Measurements from ENCODE around the gene MAPK10. TPM values are rescaled to one million over a fixed set of nuclear protein-coding genes. Genes with fewer than 3 reads are reported as not detected.

Gene MAPK10
- total RNA-seq = not detected

DNA sequence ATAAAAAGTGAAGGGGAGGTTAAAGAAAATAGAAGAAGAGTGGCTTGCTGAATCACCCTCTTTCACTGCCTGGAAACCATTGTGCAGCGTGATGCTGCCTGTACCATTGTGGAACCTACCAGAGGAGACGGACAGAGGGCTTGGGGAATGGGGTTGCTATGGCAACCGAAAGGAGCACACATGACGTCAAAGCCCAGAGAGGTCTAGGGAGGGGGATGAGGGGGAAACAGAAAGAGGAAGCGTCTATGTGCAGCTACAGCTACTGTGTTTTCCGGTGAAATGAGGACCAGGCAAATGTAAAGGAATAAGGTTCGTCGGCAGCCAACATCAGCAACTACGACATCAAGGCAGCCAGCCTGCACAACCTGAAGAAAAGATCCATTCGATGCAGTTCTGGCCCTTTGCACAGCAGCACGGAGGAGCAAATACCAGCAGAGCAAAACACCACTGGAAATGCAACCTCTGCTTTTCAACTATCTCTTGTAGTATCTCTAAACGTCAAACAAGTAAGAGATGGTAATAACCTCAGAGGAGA lies at the start of gene MAPK10:
TSS of gene MAPK10 (minus strand) at position 110 of the 535 bp plus-strand sequence.
- Mint-ChIP-seq H3K27ac (no peak within 1 kb of the TSS), H3K4me3 (peak within 1 kb of the TSS; percentile 62), H3K9me3 (no peaks in the 10 kb centered on the region), H3K27me3 (no peaks in the 10 kb centered on the region), H3K36me3 (ENCODE audit: low read depth) (no peaks in the 10 kb centered on the region), H3K4me1 (ENCODE audit: low read depth) (peaks cover 8% of the 10 kb centered on the region)
- ATAC-seq = peak; percentile 99
- intact Hi-C loops (cut with micrococcal nuclease) = no loop called here
- POLR2A ChIA-PET = no interaction called here
- CTCF ChIA-PET = no interaction called here
- peak; percentile 68 for DNase-seq
- no peak for TF ChIP-seq CTCF (IDR thresholded peaks at IDR 0.05)

- Mint-ChIP-seq H3K27ac (no peak overlapping the region), H3K9me3 (no peaks in the 10 kb centered on the region), H3K4me1 (ENCODE audit: low read depth) (no peaks in the 10 kb centered on the region), H3K4me3 (no peak overlapping the region), H3K27me3 (no peaks in the 10 kb centered on the region), H3K36me3 (ENCODE audit: low read depth) (no peaks in the 10 kb centered on the region)
- intact Hi-C loops (cut with micrococcal nuclease) = no loop called here
- POLR2A ChIA-PET = no interaction called here
- TF ChIP-seq CTCF (IDR thresholded peaks at IDR 0.05) = no peak
- CTCF ChIA-PET = no interaction called here
- DNase-seq = no peak
- no peak for ATAC-seq
Measured at GRCh38 chr4:86403575-86403974, 43.7 kb upstream of the MAPK10 start.

DNA sequence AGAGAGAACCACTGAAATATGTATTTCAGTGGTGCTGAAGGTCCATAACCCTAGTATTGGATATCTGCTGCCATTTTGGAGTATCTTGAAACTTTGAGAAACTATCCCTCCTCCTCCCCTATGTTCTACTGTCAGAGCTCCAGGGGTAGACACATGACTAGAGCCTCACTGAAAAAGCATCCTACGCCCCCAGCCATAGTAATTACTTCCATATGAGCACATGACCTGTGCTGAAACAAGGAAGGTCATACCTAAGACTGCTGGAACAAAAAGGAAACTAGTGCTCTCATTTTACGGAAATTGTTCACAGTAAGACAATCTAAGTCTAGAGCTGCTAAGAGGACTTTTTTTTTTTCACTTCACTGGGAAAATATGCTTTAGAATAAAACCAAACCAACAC lies 42.0 kb upstream of the MAPK10 start:
- Mint-ChIP-seq H3K9me3 (no peaks in the 10 kb centered on the region), H3K36me3 (ENCODE audit: low read depth) (no peaks in the 10 kb centered on the region), H3K27ac (no peak overlapping the region), H3K4me3 (no peak overlapping the region), H3K4me1 (ENCODE audit: low read depth) (no peaks in the 10 kb centered on the region), H3K27me3 (no peaks in the 10 kb centered on the region)
- ATAC-seq (no peak), DNase-seq (no peak)
- CTCF ChIA-PET = no interaction called here
- intact Hi-C loops (cut with micrococcal nuclease) = no loop called here
- no peak for TF ChIP-seq CTCF (IDR thresholded peaks at IDR 0.05)
- POLR2A ChIA-PET = interaction anchor here (0.6 kb wide), 1 partner anchor 51 kb away, joined by 5 read pairs; no protein-coding TSS in a partner anchor

GRCh38 chr4:86400216-86400615 lies 40.4 kb upstream of the MAPK10 start:
- TF ChIP-seq CTCF (IDR thresholded peaks at IDR 0.05) = no peak
- H3K36me3 Mint-ChIP-seq (ENCODE audit: low read depth) = no peaks in the 10 kb centered on the region
- no peak overlapping the region for H3K27ac Mint-ChIP-seq
- CTCF ChIA-PET = interaction anchor here (0.8 to 1.3 kb wide), 2 partner anchors 20 to 198 kb away, joined by 3 read pairs; no protein-coding TSS in a partner anchor
- no peaks in the 10 kb centered on the region for H3K4me1 Mint-ChIP-seq (ENCODE audit: low read depth)
- no peaks in the 10 kb centered on the region for H3K27me3 Mint-ChIP-seq
- no peak overlapping the region for H3K4me3 Mint-ChIP-seq
- ATAC-seq = no peak
- H3K9me3 Mint-ChIP-seq = no peaks in the 10 kb centered on the region
- POLR2A ChIA-PET = no interaction called here
- no peak for DNase-seq
- intact Hi-C loops (cut with micrococcal nuclease) = no loop called here

DNA sequence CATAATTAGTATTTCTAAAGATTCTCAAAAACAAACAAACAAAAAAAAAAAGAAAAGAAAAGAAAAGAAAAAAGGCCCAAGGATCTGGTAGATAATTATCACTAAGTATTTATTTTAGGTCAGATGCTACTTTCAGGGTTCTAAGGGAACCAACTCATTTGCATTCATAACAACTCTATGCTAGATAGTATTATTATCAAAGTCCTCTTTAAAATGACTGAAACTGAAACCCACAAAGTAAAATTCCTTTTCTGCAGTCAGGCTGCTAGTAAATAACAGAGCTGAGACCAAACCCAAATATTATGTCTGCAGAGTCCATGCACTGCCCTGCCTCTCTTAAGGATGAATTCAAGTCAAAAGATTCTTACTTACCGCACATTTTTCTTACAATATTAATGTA lies 38.3 kb upstream of the MAPK10 start:
- TF ChIP-seq CTCF (IDR thresholded peaks at IDR 0.05) = no peak
- no peak for ATAC-seq
- Mint-ChIP-seq H3K27me3 (no peaks in the 10 kb centered on the region), H3K4me3 (no peak overlapping the region), H3K27ac (no peak overlapping the region), H3K9me3 (no peaks in the 10 kb centered on the region), H3K36me3 (ENCODE audit: low read depth) (no peaks in the 10 kb centered on the region), H3K4me1 (ENCODE audit: low read depth) (no peaks in the 10 kb centered on the region)
- intact Hi-C loops (cut with micrococcal nuclease) = no loop called here
- no peak for DNase-seq
- ChIA-PET POLR2A (no interaction called here), CTCF (no interaction called here)

Data from activated CD8-positive, alpha-beta T cell treated with anti-CD3 and anti-CD28 coated beads for 36 hours (primary cell).